Measurements from ENCODE around the gene HMG20A. TPM values are rescaled to one million over a fixed set of nuclear protein-coding genes. Genes with fewer than 3 reads are reported as not detected.

Gene HMG20A
- total and polyA plus RNA-seq, 9 of the 15 experiments (the other 6 are each of a cell fraction or from before 2014, with no cell fraction given) = 25.0 to 68.1 (median 38.9) TPM

- no TSS peak for BruUV-seq (replicated peaks)
- CTCF ChIA-PET (ENCODE audit: low intra/inter-chr PET ratio) = no interaction called here
These were observed 105.4 kb downstream of the HMG20A start for GRCh38 chr15:77525907-77526594.

More at GRCh38 chr15:77525907-77526594, 105.4 kb downstream of the HMG20A start:
- POLR2A ChIA-PET = interaction anchor here (0.6 kb wide), 1 partner anchor 470 kb away, joined by 3 read pairs; no protein-coding TSS in a partner anchor
- Histone ChIP-seq H3K4me1 (replicated peaks in 1 of 2; ENCODE audit: control insufficient read depth in 2 of 2, insufficient read depth in 2 of 2, low read length in 2 of 2) (peaks cover 4 to 12% of the 10 kb centered on the region in 2 experiments; a peak in 2 of 5 replicates), H3K4me2 (ENCODE audit: insufficient read depth, low read length) (no peak overlapping the region), H3K27me3 (ENCODE audit: control insufficient read depth in 2 of 2, insufficient read depth in 2 of 2, low read length in 2 of 2) (peaks cover 2 to 21% of the 10 kb centered on the region in 2 experiments; a peak in 3 of 5 replicates), H3K4me3 (no peak overlapping the region), H4K20me1 (replicated peaks; ENCODE audit: control insufficient read depth, insufficient read depth, low read length) (no peaks in the 10 kb centered on the region), H3K36me3 (ENCODE audit: control insufficient read depth, insufficient read depth, low read length) (no peaks in the 10 kb centered on the region), H3K9ac (ENCODE audit: insufficient read depth in 1 of 2, low read depth in 2 of 2, low read length in 2 of 2) (no peak overlapping the region), H3K27ac (ENCODE audit: extremely low read depth, low read depth, low read length) (no peak overlapping the region), H2AFZ (ENCODE audit: low read depth, low read length) (no peak overlapping the region), H3K9me3 (replicated peaks; ENCODE audit: control insufficient read depth, insufficient read depth, low read depth, low read length) (no peaks in the 10 kb centered on the region), H3K9me1 (ENCODE audit: control insufficient read depth, insufficient read depth, low read length) (no peaks in the 10 kb centered on the region), H3K79me2 (ENCODE audit: control insufficient read depth, insufficient read depth, low read length) (no peaks in the 10 kb centered on the region)
- DNase-seq (ENCODE audit: extremely low read depth in 1 of 4, low spot score in 3 of 4) (no peak), FAIRE-seq (no peak), ATAC-seq (no peak)
- WGBS (ENCODE audit: insufficient coverage, low coverage, missing lambda C conversion rate) = 22% methylated on average over 9 of the region's 11 CpGs
- in situ Hi-C loops (cut with MboI) = no loop called here
- intact Hi-C loops (cut with micrococcal nuclease) = no loop called here
- TF ChIP-seq POLR3A (IDR thresholded peaks at IDR 0.05; ENCODE audit: borderline replicate concordance, extremely low read depth, insufficient read depth, insufficient read length) = no peak
- no peak for TF ChIP-seq HMGN3 (IDR thresholded peaks at IDR 0.05; ENCODE audit: borderline replicate concordance, extremely low read depth, insufficient read length, low read depth, low read length)
- no peak for TF ChIP-seq EWSR1 (IDR thresholded peaks at IDR 0.05; ENCODE audit: borderline replicate concordance, low read depth, partially characterized antibody)
- TF ChIP-seq MTA2 (IDR thresholded peaks at IDR 0.05; ENCODE audit: low read depth) = no peak
- TF ChIP-seq CGGBP1 (CRISPR knock-in tag; IDR thresholded peaks at IDR 0.05) = no peak
- TF ChIP-seq ZNF212 (CRISPR knock-in tag; IDR thresholded peaks at IDR 0.05) = no peak
- no peak for TF ChIP-seq CAMTA2 (CRISPR knock-in tag; conservative IDR thresholded peaks at IDR 0.05)
- TF ChIP-seq RBM34 (IDR thresholded peaks at IDR 0.05; ENCODE audit: borderline replicate concordance, insufficient read depth, low read length) = no peak
- no peak for TF ChIP-seq ZNF324 (CRISPR knock-in tag; IDR thresholded peaks at IDR 0.05)
- TF ChIP-seq, protein P1, sequence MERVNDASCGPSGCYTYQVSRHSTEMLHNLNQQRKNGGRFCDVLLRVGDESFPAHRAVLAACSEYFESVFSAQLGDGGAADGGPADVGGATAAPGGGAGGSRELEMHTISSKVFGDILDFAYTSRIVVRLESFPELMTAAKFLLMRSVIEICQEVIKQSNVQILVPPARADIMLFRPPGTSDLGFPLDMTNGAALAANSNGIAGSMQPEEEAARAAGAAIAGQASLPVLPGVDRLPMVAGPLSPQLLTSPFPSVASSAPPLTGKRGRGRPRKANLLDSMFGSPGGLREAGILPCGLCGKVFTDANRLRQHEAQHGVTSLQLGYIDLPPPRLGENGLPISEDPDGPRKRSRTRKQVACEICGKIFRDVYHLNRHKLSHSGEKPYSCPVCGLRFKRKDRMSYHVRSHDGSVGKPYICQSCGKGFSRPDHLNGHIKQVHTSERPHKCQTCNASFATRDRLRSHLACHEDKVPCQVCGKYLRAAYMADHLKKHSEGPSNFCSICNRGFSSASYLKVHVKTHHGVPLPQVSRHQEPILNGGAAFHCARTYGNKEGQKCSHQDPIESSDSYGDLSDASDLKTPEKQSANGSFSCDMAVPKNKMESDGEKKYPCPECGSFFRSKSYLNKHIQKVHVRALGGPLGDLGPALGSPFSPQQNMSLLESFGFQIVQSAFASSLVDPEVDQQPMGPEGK (CRISPR knock-in tag; IDR thresholded peaks at IDR 0.05; ENCODE audit: borderline replicate concordance) = no peak
- TF ChIP-seq ZNF561 (CRISPR knock-in tag; conservative IDR thresholded peaks at IDR 0.05) = no peak
